Right lung (tissue), 5 donors: ENCODE results near the gene OBSCN. TPM values are rescaled to one million over a fixed set of nuclear protein-coding genes. Genes with fewer than 3 reads are reported as not detected.

ENCODE experiments used
- DNase-seq, 2 donors: peaks; one replicate each; pipeline ENCODE4 v3.0.0-alpha.2; 2013
- polyA plus RNA-seq, 5 donors: library from polyadenylated mRNA; unstranded; fragments of 120-200 nt; gene quantifications; one replicate each; pipeline versions ENCODE4 v1.2.1 to v1.2.3, GENCODE V29; 2013; ENCODE audit warnings: inconsistent platforms in 1 of 5, low replicate concordance in 1 of 5; ENCODE audit not compliant: insufficient read length in 5 of 5, insufficient read depth in 1 of 5

The OBSCN gene
- polyA plus RNA-seq, 5 donors, result 36.0 to 66.4 (median 48.8) TPM

DNA sequence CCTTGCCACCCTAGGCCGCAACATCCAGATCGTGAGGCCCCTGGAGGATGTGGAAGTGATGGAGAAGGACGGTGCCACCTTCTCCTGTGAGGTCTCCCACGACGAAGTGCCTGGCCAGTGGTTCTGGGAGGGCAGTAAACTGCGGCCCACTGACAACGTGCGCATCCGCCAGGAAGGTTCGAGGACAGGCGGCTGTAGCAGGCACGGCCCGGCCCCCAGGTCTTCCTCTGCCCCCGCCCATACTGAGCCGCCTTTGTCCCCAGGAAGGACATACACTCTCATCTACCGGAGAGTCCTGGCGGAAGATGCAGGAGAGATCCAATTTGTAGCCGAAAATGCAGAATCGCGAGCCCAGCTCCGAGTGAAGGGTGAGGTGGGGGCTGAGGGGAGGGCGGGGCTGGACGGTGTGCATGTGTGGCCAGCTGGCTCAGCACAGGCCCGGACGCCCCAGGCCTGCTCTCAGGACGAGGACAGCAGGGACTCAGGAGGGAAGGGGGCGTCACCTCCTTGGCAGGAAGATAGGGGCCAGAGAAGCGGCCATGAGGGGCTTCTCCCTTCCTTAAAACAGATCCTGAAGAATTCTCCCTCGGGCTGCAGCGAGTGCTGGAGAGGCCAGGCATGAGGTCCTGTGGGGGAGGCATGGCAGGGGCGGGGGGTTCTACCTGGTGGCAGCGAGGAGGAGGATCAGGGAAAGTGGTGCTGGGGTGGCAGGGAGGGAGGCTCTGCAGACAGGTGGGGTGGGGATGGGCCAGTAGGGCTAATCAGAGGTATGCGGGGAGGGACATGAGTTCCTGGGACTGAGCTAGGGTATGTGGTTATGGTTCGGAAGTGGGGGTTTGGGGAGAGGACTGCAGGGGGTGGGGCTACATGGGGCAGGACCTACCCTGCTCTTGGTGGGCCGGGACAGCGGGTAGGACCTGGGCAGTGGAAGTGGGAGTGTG, 69.9 kb downstream of the OBSCN start:
- DNase-seq, result no peak

DNA sequence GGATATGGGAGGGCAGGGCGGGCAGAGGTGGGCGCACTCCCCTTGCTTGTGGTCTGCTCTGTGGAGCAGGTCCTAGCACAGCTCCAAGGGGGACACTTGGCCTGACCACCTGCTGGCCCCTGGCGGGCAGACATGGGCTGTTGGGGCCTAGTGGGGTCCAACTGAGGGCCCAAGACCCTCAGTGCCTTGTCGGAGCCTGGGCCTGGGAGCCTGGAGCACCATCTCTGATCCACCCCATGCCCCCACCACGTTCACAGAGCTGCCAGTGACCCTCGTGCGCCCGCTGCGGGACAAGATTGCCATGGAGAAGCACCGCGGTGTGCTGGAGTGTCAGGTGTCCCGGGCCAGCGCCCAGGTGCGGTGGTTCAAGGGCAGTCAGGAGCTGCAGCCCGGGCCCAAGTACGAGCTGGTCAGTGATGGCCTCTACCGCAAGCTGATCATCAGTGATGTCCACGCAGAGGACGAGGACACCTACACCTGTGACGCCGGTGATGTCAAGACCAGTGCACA, 70.6 kb downstream of the OBSCN start:
- DNase-seq, result no peak

DNA sequence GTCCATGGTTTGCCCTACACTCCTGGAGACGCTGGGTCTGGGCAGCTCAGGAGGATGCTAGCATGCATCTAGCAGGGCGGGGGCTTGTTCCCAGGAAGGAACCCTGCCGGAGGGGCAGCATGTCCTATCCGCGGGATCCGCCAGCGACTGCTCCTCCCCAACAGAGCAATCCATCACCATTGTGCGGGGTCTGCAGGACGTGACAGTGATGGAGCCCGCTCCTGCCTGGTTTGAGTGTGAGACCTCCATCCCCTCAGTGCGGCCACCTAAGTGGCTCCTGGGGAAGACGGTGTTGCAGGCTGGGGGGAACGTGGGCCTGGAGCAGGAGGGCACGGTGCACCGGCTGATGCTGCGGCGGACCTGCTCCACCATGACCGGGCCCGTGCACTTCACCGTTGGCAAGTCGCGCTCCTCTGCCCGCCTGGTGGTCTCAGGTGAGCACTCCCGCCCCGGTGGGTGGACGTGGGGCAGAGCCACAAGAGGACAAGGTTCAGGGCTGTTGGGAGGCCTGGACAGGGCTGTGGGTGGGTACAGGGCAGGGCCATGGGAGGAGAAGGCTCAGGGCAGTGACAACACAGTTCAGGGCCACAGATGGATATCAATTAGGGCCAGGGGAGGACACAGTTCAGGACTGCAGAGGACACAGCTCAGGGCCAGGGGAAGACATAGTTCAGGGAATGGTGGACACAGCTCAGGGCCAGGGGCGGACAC, 71.3 kb downstream of the OBSCN start:
- DNase-seq, result no peak

DNA sequence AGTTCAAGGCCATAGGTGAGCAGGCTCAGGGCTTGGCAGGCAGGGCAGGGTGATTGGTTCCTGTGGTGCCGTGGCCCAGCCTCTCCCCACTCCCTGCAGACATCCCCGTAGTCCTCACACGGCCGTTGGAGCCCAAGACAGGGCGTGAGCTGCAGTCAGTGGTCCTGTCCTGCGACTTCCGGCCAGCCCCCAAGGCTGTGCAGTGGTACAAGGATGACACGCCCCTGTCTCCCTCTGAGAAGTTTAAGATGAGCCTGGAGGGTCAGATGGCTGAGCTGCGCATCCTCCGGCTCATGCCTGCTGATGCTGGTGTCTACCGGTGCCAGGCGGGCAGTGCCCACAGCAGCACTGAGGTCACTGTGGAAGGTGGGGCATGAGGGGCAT, 71.9 kb downstream of the OBSCN start:
- no peak for DNase-seq

DNA sequence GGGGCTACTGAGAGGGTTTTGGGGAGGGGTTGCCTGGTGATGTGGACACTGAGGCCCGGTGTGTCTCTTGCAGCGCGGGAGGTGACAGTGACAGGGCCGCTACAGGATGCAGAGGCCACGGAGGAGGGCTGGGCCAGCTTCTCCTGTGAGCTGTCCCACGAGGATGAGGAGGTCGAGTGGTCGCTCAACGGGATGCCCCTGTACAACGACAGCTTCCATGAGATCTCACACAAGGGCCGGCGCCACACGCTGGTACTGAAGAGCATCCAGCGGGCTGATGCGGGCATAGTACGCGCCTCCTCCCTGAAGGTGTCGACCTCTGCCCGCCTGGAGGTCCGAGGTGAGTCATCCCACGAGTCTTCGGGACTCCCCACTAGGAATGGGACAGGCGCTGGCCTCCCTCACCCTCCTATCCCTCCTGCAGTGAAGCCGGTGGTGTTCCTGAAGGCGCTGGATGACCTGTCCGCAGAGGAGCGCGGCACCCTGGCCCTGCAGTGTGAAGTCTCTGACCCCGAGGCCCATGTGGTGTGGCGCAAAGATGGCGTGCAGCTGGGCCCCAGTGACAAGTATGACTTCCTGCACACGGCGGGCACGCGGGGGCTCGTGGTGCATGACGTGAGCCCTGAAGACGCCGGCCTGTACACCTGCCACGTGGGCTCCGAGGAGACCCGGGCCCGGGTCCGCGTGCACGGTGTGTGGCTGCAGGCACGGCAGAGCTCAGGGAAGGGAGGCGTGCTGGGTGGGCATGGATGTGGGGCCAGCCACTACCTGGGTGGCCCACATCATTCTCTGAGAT, 72.5 kb downstream of the OBSCN start:
- no peak for DNase-seq

DNA sequence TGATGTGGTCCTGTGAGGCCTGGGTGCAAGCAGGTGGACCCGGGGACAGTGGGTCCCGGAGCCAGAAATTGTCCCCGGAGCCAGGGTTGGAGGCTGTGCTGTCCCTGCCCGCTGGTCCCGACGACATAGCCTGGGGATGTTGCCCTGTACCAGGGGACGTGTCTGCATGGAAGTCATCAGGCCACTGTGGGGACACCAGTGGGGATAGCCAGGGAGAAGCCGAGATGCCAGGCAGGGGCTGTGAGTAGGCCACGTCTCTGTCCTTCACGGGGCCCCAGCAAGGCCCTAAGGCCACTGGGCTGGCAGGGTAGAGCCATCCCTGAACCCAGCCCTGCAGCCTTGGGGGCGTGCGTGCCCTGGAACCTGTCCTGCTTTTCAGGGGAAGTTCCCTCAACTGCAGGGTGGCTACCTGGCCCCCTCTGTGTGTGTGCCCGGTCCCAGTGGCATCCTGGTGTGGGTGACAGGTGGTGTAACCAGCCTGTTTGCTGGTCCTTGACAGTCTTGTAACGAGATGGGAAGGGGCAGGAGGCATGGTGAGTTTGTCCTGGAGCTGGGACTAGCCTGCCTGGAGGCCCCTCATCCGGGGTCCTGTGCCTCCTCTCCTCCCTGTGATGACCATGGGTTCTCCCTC, 73.2 kb downstream of the OBSCN start:
- no peak for DNase-seq

DNA sequence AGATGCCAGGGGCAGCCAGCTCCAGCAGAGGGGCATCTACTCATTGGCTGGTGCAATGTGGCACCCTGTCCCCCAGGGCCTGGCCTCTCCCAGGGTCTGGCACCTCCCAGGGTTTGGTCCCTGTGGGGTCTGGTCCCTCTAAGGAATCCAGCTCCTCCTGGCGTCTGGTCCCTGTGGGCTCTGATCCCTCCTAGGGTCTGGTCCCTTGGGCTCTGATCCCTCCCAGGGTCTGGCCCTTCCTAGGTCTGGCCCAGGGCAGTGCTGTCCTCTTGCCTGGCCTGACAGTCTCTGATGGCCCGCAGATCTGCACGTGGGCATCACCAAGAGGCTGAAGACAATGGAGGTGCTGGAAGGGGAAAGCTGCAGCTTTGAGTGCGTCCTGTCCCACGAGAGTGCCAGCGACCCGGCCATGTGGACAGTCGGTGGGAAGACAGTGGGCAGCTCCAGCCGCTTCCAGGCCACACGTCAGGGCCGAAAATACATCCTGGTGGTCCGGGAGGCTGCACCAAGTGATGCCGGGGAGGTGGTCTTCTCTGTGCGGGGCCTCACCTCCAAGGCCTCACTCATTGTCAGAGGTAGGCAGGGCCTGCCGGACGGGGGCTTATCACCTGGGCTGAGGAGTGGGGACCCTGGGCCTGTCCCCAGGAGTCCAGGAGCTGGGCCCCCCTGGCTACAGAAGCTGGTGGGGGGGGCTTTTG, 73.9 kb downstream of the OBSCN start:
- DNase-seq, result no peak

DNA sequence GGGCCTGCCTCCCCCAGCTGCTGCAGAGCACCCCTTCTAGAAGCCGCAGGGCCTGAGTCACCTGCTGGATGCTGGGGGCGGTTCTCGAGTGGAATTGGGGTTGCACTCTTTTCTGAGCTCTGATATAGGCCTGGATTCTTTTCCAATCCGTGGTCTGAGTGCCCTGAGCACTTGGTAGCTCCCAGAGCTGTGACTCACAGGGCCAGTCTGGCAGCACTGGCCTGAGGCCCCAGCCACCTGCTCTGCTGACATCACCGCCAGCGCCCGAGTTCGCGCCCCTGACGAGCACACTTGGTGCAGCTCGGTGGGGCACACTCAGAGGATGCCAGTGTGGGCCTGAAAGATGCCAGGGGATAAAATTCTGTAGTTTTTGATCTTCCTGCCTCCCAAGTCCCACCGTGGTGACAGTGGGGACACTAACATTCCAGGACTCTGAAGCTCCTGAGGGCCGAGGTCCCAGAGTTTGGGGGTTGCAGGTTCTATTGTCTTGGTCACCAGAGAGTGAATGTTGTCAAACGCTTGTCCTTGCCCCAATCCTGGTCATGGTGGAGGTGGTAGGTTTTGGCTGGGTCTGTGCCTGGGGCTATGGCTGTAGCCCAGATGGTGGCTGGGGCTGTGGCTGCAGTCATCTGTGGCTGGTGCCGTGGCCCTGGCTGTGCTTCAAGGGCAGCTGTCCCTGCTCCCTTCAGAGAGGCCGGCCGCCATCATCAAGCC, 74.6 kb downstream of the OBSCN start:
- DNase-seq, result no peak

DNA sequence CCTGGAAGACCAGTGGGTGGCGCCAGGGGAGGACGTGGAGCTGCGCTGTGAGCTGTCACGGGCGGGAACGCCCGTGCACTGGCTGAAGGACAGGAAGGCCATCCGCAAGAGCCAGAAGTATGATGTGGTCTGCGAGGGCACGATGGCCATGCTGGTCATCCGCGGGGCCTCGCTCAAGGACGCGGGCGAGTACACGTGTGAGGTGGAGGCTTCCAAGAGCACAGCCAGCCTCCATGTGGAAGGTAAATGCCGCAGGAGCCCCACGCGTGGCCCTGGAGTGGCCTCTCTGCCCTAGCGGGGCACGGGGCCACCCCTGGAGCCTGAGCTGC, 75.2 kb downstream of the OBSCN start:
- no peak for DNase-seq

DNA sequence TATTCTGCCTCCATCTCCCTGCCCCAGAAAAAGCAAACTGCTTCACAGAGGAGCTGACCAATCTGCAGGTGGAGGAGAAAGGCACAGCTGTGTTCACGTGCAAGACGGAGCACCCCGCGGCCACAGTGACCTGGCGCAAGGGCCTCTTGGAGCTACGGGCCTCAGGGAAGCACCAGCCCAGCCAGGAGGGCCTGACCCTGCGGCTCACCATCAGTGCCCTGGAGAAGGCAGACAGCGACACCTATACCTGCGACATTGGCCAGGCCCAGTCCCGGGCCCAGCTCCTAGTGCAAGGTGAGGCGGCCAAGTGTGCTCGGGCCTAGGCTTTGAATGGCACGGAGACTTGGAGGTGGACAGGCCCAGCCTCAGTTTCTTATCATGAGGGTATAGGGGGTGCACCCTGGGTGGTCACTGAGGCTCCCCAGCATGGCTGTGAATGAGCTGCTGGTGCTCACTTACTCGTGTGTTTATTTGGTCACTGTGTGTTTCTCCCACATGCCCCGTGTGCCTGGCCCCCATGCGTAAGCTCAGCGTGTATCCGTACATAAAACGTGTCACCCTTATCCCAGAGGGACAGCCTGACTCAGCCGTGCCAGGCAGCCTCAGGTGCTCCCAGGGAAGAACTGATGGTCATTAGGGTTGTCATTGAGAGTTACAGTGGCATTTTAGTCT, 75.8 kb downstream of the OBSCN start:
- no peak for DNase-seq

DNA sequence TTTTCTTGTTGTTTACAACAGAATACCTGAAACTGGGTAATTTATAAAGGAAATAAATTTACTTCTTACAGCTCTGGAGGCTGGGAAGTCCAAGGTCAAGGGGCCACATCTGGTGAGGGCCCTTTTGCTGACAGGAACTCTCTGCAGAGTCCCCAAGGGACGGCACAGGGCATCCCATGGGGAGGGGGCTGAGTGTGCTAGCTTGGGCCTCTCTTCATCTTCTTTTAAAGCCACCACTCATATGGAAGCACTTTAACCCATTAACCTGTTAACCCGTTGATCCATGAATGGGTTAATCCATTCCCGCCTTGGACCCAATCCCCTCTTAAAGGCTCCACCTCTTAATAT, 76.3 kb downstream of the OBSCN start:
- no peak for DNase-seq

DNA sequence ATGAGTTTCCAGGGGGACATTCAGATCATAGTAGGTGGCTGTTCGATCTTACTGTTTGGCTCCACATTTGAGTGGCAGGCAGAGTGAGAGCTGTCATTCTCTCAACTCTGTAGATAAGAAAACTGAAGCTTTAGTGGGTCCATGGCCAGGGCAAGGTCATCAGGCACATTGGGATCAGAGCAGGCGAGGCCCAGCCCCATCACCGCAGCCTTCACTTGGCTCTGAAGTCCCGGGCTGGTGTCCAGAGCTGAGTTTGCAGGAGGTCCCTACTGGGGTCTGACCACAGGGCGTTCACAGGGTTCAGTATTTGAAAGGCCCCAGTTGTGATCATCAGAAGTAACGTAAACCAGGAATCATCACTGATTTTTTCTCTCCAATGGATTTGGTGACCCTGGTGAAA, 76.7 kb downstream of the OBSCN start:
- no peak for DNase-seq

DNA sequence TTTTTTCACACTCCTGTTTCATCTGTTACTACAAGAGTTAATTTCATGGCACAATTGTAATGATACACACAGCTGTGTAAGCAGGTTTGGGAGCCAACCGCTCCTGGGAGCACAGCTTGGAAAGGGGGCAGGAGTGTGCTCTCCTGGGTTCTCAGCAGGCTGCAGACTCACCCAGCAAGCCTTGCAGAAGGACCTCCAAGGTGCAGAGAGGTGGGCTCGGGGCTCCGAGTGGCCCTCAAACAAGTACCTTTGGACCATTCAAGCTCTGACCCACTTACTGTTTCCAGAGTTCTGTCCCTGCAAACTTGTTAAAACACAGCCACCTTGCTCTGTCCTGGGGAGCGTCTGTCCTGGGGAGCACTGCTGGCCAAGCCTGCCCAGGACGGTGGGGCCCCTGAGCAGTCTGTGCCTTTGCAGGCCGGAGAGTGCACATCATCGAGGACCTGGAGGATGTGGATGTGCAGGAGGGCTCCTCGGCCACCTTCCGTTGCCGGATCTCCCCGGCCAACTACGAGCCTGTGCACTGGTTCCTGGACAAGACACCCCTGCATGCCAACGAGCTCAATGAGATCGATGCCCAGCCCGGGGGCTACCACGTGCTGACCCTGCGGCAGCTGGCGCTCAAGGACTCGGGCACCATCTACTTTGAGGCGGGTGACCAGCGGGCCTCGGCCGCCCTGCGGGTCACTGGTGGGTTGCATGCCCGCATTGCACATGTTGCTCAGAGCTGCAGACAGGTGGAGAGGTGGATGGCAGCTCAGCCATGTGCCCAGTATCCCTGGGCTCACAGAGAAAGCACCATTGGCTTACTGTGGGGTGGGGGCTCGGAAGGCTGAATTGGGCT, 78.0 kb downstream of the OBSCN start:
- DNase-seq, result no peak

DNA sequence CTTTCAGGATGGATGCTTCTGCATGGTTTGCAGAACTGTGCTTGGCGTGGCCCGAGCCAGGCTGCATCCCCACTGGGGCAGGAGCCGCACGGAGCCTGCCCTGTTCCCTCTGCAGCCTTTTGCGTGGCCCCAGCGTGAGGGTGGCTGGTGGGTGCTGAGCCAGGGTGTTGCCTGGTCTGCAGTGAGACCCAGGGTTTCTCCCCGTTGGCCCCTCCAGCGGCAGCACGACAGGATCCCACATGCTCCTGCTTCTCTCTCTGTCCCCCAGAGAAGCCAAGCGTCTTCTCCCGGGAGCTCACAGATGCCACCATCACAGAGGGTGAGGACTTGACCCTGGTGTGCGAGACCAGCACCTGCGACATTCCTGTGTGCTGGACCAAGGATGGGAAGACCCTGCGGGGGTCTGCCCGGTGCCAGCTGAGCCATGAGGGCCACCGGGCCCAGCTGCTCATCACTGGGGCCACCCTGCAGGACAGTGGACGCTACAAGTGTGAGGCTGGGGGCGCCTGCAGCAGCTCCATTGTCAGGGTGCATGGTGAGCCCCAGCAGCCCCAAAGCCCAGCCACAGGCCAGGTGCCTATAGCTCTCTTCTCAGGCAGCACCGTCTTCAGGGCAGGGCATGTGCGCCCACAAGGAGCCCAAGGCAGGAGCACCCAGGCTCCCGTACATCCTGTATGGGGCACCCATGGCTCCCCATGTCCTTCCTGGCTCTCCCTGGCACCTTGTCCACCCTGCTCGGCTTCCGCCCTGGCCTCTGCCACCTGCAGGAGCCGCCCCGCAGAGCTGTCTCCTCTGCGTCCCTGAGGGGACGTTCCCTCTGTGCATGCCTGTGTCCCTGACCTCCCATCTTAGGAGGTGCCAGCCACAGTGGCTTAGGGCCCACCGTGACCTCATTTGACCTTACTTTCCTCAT, 78.9 kb downstream of the OBSCN start:
- no peak for DNase-seq

DNA sequence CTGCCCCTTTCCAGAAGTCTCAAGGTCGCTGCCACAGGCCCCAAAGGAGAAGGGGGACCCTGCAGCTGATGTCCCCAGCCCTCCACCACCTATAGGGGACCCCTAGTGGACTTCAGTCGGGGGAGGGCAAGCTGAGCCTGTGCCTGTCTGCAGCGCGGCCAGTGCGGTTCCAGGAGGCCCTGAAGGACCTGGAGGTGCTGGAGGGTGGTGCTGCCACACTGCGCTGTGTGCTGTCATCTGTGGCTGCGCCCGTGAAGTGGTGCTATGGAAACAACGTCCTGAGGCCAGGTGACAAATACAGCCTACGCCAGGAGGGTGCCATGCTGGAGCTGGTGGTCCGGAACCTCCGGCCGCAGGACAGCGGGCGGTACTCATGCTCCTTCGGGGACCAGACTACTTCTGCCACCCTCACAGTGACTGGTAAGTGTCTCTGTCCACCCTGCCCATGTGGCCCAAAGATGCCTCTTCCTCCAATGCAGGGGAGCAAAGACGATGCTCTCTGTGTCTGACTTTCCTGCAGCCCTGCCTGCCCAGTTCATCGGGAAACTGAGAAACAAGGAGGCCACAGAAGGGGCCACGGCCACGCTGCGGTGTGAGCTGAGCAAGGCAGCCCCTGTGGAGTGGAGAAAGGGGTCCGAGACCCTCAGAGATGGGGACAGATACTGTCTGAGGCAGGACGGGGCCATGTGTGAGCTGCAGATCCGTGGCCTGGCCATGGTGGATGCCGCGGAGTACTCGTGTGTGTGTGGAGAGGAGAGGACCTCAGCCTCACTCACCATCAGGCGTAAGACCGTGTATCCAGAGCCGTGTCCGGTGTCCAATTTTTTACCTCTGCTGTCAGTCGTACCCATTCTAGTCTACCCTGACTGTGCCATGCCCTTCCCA, 79.9 kb downstream of the OBSCN start:
- no peak for DNase-seq

DNA sequence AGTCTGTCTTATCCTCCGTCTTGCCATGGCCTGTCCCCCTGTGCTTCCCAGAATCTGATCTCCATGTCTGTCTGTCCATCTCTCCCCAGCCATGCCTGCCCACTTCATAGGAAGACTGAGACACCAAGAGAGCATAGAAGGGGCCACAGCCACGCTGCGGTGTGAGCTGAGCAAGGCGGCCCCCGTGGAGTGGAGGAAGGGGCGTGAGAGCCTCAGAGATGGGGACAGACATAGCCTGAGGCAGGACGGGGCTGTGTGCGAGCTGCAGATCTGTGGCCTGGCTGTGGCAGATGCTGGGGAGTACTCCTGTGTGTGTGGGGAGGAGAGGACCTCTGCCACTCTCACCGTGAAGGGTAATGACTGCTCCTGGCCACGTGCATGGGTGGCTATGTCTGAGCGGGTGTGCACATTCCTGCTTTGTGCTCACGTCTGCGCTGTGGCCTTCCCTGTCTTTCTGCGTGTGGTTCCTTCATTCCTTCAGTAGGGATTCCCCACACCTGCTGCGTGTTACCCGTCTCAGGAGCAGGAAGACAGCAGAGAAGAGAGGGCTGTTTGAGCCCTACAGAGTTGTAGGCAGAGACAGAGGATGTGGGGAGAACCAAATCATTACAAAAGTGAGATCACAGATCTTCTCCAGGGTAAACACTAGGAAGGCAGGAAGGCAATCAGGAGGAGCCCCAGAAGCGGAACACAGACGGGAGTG, 80.8 kb downstream of the OBSCN start:
- DNase-seq, result no peak
